ENCODE measurements around the gene PAPPA. TPM values are rescaled to one million over a fixed set of nuclear protein-coding genes. Genes with fewer than 3 reads are reported as not detected.

PAPPA gene
- total and polyA plus RNA-seq, 8 donors = 0.45 to 11.7 (median 1.9) TPM

- 69 to 82% (median 72%) methylated on average over 1 of the region's 1 CpG for WGBS, 5 donors
Observed at GRCh38 chr9:116411506-116411905, 257.9 kb downstream of the PAPPA start.

GRCh38 chr9:116414374-116414773 is 260.8 kb downstream of the PAPPA start:
- Histone ChIP-seq H3K36me3 (peaks cover 0 to 2% (median 0%) of the 10 kb centered on the region in 4 donors), H3K4me3 (no peak overlapping the region), H3K27me3 (no peaks in the 10 kb centered on the region), H3K27ac (no peak overlapping the region), H3K9me3 (no peaks in the 10 kb centered on the region), H3K4me1 (no peaks in the 10 kb centered on the region)
- intact Hi-C loops (cut with DNase I; ENCODE audit: low total_unique reads) = no loop called here
- DNase-seq = no peak
- 67 to 81% (median 72%) methylated on average over 2 of the region's 2 CpGs for WGBS, 5 donors
- TF ChIP-seq EP300 (IDR thresholded peaks at IDR 0.05) (no peak), POLR2A (IDR thresholded peaks at IDR 0.05) (no peak), POLR2AphosphoS5 (IDR thresholded peaks at IDR 0.05) (no peak), CTCF (IDR thresholded peaks at IDR 0.05) (no peak)

More at GRCh38 chr9:116411506-116411905, 257.9 kb downstream of the PAPPA start:
- no peaks in the 10 kb centered on the region for H3K9me3 ChIP-seq
- DNase-seq = no peak
- no peak overlapping the region for H3K27ac ChIP-seq
- H3K27me3 ChIP-seq = no peaks in the 10 kb centered on the region
- no peak for TF ChIP-seq POLR2AphosphoS5 (IDR thresholded peaks at IDR 0.05)
- no peak for TF ChIP-seq POLR2A (IDR thresholded peaks at IDR 0.05)
- TF ChIP-seq CTCF (IDR thresholded peaks at IDR 0.05) = no peak
- no peak for TF ChIP-seq EP300 (IDR thresholded peaks at IDR 0.05)
- H3K4me1 ChIP-seq = no peaks in the 10 kb centered on the region
- H3K36me3 ChIP-seq = no peaks in the 10 kb centered on the region
- no peak overlapping the region for H3K4me3 ChIP-seq
- intact Hi-C loops (cut with DNase I; ENCODE audit: low total_unique reads) = no loop called here

GRCh38 chr9:116416421-116416820 is 262.8 kb downstream of the PAPPA start:
- 84 to 96% (median 92%) methylated on average over 1 of the region's 1 CpG for WGBS, 5 donors
- intact Hi-C loops (cut with DNase I; ENCODE audit: low total_unique reads) = no loop called here
- no peak for DNase-seq
- Histone ChIP-seq H3K36me3 (peaks cover 0 to 10% (median 0%) of the 10 kb centered on the region in 4 donors), H3K4me3 (no peak overlapping the region), H3K27me3 (no peaks in the 10 kb centered on the region), H3K4me1 (no peaks in the 10 kb centered on the region), H3K9me3 (no peaks in the 10 kb centered on the region), H3K27ac (no peak overlapping the region)
- TF ChIP-seq CTCF (IDR thresholded peaks at IDR 0.05) = no peak
- TF ChIP-seq EP300 (IDR thresholded peaks at IDR 0.05) = no peak
- no peak for TF ChIP-seq POLR2AphosphoS5 (IDR thresholded peaks at IDR 0.05)
- TF ChIP-seq POLR2A (IDR thresholded peaks at IDR 0.05) = no peak

- intact Hi-C loops (cut with DNase I; ENCODE audit: low total_unique reads) = no loop called here
- no peak for TF ChIP-seq EP300 (IDR thresholded peaks at IDR 0.05)
- TF ChIP-seq POLR2A (IDR thresholded peaks at IDR 0.05) = no peak
- TF ChIP-seq POLR2AphosphoS5 (IDR thresholded peaks at IDR 0.05) = no peak
- no peak for TF ChIP-seq CTCF (IDR thresholded peaks at IDR 0.05)
- H3K9me3 ChIP-seq = no peaks in the 10 kb centered on the region
- no peaks in the 10 kb centered on the region for H3K27me3 ChIP-seq
- H3K27ac ChIP-seq = no peak overlapping the region
- H3K4me3 ChIP-seq = no peak overlapping the region
- no peak for DNase-seq
- H3K36me3 ChIP-seq = peaks cover 0 to 10% (median 0%) of the 10 kb centered on the region in 4 donors
- no peaks in the 10 kb centered on the region for H3K4me1 ChIP-seq
- WGBS, 5 donors = 80 to 96% (median 93%) methylated on average over 2 of the region's 2 CpGs
Observed at GRCh38 chr9:116417464-116417863, 263.9 kb downstream of the PAPPA start.
